CD14-positive monocyte (primary cell): ENCODE data around the gene CSH2. TPM values are rescaled to one million over a fixed set of nuclear protein-coding genes. Genes with fewer than 3 reads are reported as not detected.
"Not testable (repeated sequence)": the region's sequence is repeated elsewhere in the genome, so short reads cannot be mapped to it uniquely, and the experiment has no call there.

Experiments used
- DNase-seq, 3 donors: peaks; one replicate each; pipeline ENCODE4 v3.0.0-alpha.2; 2011 to 2022
- H2AFZ ChIP-seq: 2 replicates; pipeline ENCODE4 v1.6.0; 2012; ENCODE audit warnings: mild to moderate bottlenecking, low read depth, low read length, inconsistent platforms; ENCODE audit not compliant: insufficient read depth, poor library complexity, severe bottlenecking
- H3K27ac ChIP-seq, 2 donors: 1 replicate in 1 of 2; 2 replicates in 1 of 2; pipeline ENCODE4 v1.5.1; 2012 to 2013; ENCODE audit warnings: low read length in 2 of 2, control low read depth in 1 of 2, inconsistent platforms in 1 of 2, low read depth in 1 of 2, mild to moderate bottlenecking in 1 of 2
- H3K27me3 ChIP-seq, 2 donors: one replicate each; pipeline versions ENCODE4 v1.6.0 to v1.6.1; 2011 to 2013; ENCODE audit warnings: low read length in 2 of 2; ENCODE audit not compliant: control insufficient read depth in 2 of 2, insufficient read depth in 2 of 2
- H3K36me3 ChIP-seq, 2 donors: replicated peaks in 1 of 2; 1 replicate in 1 of 2; 2 replicates in 1 of 2; pipeline versions ENCODE4 v1.5.1 to v1.6.1; 2012 to 2013; ENCODE audit warnings: low read length in 2 of 2, control low read depth in 1 of 2, inconsistent platforms in 1 of 2, mild to moderate bottlenecking in 1 of 2; ENCODE audit not compliant: insufficient read depth in 2 of 2, control insufficient read depth in 1 of 2
- H3K4me1 ChIP-seq, 2 donors: 1 replicate in 1 of 2; 2 replicates in 1 of 2; pipeline versions ENCODE4 v1.5.1 to v1.6.1; 2012 to 2013; ENCODE audit warnings: low read length in 2 of 2, control low read depth in 1 of 2, inconsistent platforms in 1 of 2, mild to moderate bottlenecking in 1 of 2, moderate library complexity in 1 of 2; ENCODE audit not compliant: insufficient read depth in 2 of 2, control insufficient read depth in 1 of 2
- H3K4me2 ChIP-seq: replicated peaks from 2 replicates; pipeline ENCODE3; 2012; ENCODE audit warnings: low read length, moderate library complexity, mild to moderate bottlenecking; ENCODE audit not compliant: poor library complexity, severe bottlenecking; ENCODE audit errors: extremely low read depth
- H3K4me3 ChIP-seq, 3 experiments: fragments of 200-600 bp in 1 of 3; sonication (generic) in 1 of 3; replicated peaks in 1 of 3; 1 replicate in 2 of 3; 2 replicates in 1 of 3; pipeline ENCODE4 v1.5.1; 2011 to 2013; ENCODE audit warnings: low read length in 3 of 3, mild to moderate bottlenecking in 3 of 3, control low read depth in 2 of 3, low read depth in 2 of 3, inconsistent platforms in 1 of 3, moderate library complexity in 1 of 3
- H3K79me2 ChIP-seq: 2 replicates; pipeline ENCODE4 v1.6.0; 2012; ENCODE audit warnings: mild to moderate bottlenecking, control low read depth, inconsistent platforms, low read length, moderate library complexity; ENCODE audit not compliant: insufficient read depth
- H3K9ac ChIP-seq: 2 replicates; pipeline ENCODE4 v1.6.0; 2017; ENCODE audit warnings: low read length, mild to moderate bottlenecking; ENCODE audit not compliant: insufficient read depth, poor library complexity, severe bottlenecking
- H3K9me3 ChIP-seq, 2 donors: replicated peaks in 1 of 2; 1 replicate in 1 of 2; 2 replicates in 1 of 2; pipeline versions ENCODE4 v1.5.1 to v1.6.1; 2012 to 2013; ENCODE audit warnings: low read length in 2 of 2, control low read depth in 1 of 2; ENCODE audit not compliant: control insufficient read depth in 1 of 2, insufficient read depth in 1 of 2
- H4K20me1 ChIP-seq: 2 replicates; pipeline ENCODE4 v1.6.0; 2012; ENCODE audit warnings: mild to moderate bottlenecking, low read length, control low read depth, moderate library complexity; ENCODE audit not compliant: insufficient read depth
- H3K27ac Mint-ChIP-seq, 7 donors: one replicate each; pipeline ENCODE4 v1.8.0; 2020; ENCODE audit warnings: mild to moderate bottlenecking in 7 of 7, mixed read lengths in 7 of 7, moderate library complexity in 6 of 7, inconsistent platforms in 2 of 7
- H3K27me3 Mint-ChIP-seq, 3 donors: one replicate each; pipeline ENCODE4 v1.8.0; 2021 to 2022; ENCODE audit warnings: low read depth in 3 of 3, mild to moderate bottlenecking in 3 of 3, mixed read lengths in 3 of 3, moderate library complexity in 3 of 3, inconsistent platforms in 1 of 3
- H3K36me3 Mint-ChIP-seq, 2 donors: one replicate each; pipeline ENCODE4 v1.8.0; 2020; ENCODE audit warnings: mixed read lengths in 2 of 2, inconsistent platforms in 1 of 2, mild to moderate bottlenecking in 1 of 2
- H3K4me1 Mint-ChIP-seq: one replicate; pipeline ENCODE4 v1.8.0; 2020; ENCODE audit warnings: mild to moderate bottlenecking, mixed read lengths
- H3K4me3 Mint-ChIP-seq, 2 donors: one replicate each; pipeline ENCODE4 v1.8.0; 2020; ENCODE audit warnings: mild to moderate bottlenecking in 2 of 2, mixed read lengths in 2 of 2, moderate library complexity in 1 of 2
- H3K9me3 Mint-ChIP-seq, 7 donors: one replicate each; pipeline ENCODE4 v1.8.0; 2020 to 2022; ENCODE audit warnings: mixed read lengths in 7 of 7, mild to moderate bottlenecking in 6 of 7, moderate library complexity in 6 of 7, inconsistent platforms in 2 of 7
- CTCF ChIP-seq: fragments of 200-600 bp; IDR thresholded peaks from one replicate; pipeline ENCODE4 v1.8.0; 2022; ENCODE audit warnings: antibody characterized with exemption, mild to moderate bottlenecking
- WGBS: methylation state at CpG from one replicate; pipeline ENCODE4 v1.1.5; 2013; ENCODE audit warnings: missing lambda C conversion rate; ENCODE audit not compliant: insufficient coverage; 5-methylcytosine and 5-hydroxymethylcytosine counted together
- intact Hi-C, 2 donors: fragments of 100-400 bp; cut with micrococcal nuclease; formaldehyde crosslinking; loops; one replicate each; pipeline versions ENCODE4 v1.15.0 to v1.15.1; 2023
- polyA plus RNA-seq, 3 donors: library from polyadenylated mRNA; depleted of rRNA in 1 of 3; unstranded in 2 of 3; stranded (reverse) in 1 of 3; fragments of 300-500 nt in 2 of 3; fragments of >200 nt in 1 of 3; fragmentation: Illumina TruSeq in 2 of 3; gene quantifications; 1 replicate in 2 of 3; 2 replicates in 1 of 3; pipeline ENCODE4 v1.2.3, GENCODE V29; 2012 to 2021

The CSH2 gene
- polyA plus RNA-seq, 3 donors = not detected

GRCh38 chr17:63918305-63918704 lies 44.8 kb upstream of the CSH2 start:
- no peak overlapping the region for H3K27ac Mint-ChIP-seq
- H3K9me3 ChIP-seq = no peaks in the 10 kb centered on the region
- H3K4me1 ChIP-seq = peaks cover 0 to 5% of the 10 kb centered on the region in 2 donors
- peaks cover 2 to 9% (median 4%) of the 10 kb centered on the region in 3 donors for H3K27me3 Mint-ChIP-seq
- H4K20me1 ChIP-seq = no peaks in the 10 kb centered on the region
- H2AFZ ChIP-seq = no peak overlapping the region
- no peaks in the 10 kb centered on the region for H3K36me3 Mint-ChIP-seq
- 97% methylated on average over 5 of the region's 10 CpGs for WGBS
- no peak overlapping the region for H3K9ac ChIP-seq
- H3K36me3 ChIP-seq = no peaks in the 10 kb centered on the region
- no peak for TF ChIP-seq CTCF
- H3K4me3 ChIP-seq = no peak overlapping the region
- H3K4me1 Mint-ChIP-seq = peaks cover 24% of the 10 kb centered on the region
- DNase-seq = no peak
- H3K4me3 Mint-ChIP-seq = no peak overlapping the region
- H3K9me3 Mint-ChIP-seq = no peaks in the 10 kb centered on the region
- H3K79me2 ChIP-seq = no peaks in the 10 kb centered on the region
- no peaks in the 10 kb centered on the region for H3K27me3 ChIP-seq
- no peak overlapping the region for H3K27ac ChIP-seq
- H3K4me2 ChIP-seq = no peak overlapping the region
- intact Hi-C loops = loop anchor here (2.0 to 10.0 kb wide), 5 partner anchors 28 to 214 kb away; partner anchors contain the start of genes ERN1 (in 1 of the 2) and ICAM2 (in 1 of the 2)

- Histone ChIP-seq H3K27me3 (no peaks in the 10 kb centered on the region), H4K20me1 (no peaks in the 10 kb centered on the region), H3K79me2 (no peaks in the 10 kb centered on the region), H3K36me3 (no peaks in the 10 kb centered on the region), H3K9ac (no peak overlapping the region), H3K9me3 (no peaks in the 10 kb centered on the region), H3K4me2 (no peak overlapping the region), H3K4me3 (no peak overlapping the region), H2AFZ (no peak overlapping the region), H3K4me1 (peaks cover 0 to 5% of the 10 kb centered on the region in 2 donors), H3K27ac (no peak overlapping the region)
- no peak for TF ChIP-seq CTCF
- Mint-ChIP-seq H3K9me3 (no peaks in the 10 kb centered on the region), H3K27me3 (peaks cover 2 to 9% (median 4%) of the 10 kb centered on the region in 3 donors), H3K4me3 (no peak overlapping the region), H3K27ac (no peak overlapping the region), H3K36me3 (no peaks in the 10 kb centered on the region), H3K4me1 (peaks cover 22% of the 10 kb centered on the region)
- DNase-seq = no peak
- 95% methylated on average over 12 of the region's 13 CpGs for WGBS
- intact Hi-C loops = loop anchor here (2.0 to 10.0 kb wide), 5 partner anchors 29 to 215 kb away; partner anchors contain the start of genes ERN1 (in 1 of the 2) and ICAM2 (in 1 of the 2)
Measured at GRCh38 chr17:63917646-63918045, 44.2 kb upstream of the CSH2 start.

GRCh38 chr17:63917206-63917605 lies 43.7 kb upstream of the CSH2 start:
- Mint-ChIP-seq H3K27me3 (peaks cover 2 to 11% (median 4%) of the 10 kb centered on the region in 3 donors), H3K4me1 (peaks cover 17% of the 10 kb centered on the region)
- not testable (repeated sequence) for H3K9me3 ChIP-seq, H3K9ac ChIP-seq, H3K9me3 Mint-ChIP-seq, H3K36me3 ChIP-seq, H3K4me1 ChIP-seq, H3K36me3 Mint-ChIP-seq, H3K4me2 ChIP-seq, H3K79me2 ChIP-seq, H3K27ac ChIP-seq, DNase-seq, H3K27me3 ChIP-seq, H2AFZ ChIP-seq, H3K27ac Mint-ChIP-seq, H3K4me3 ChIP-seq, H4K20me1 ChIP-seq, H3K4me3 Mint-ChIP-seq
- WGBS = no CpG with 5 or more reads among the region's 11 CpGs
- intact Hi-C loops = loop anchor here (5.0 to 10.0 kb wide), 3 partner anchors 108 to 215 kb away; partner anchors contain the start of genes ERN1 (in 1 of the 2) and ICAM2 (in 1 of the 2)
